NB4 (cell line): ENCODE measurements around the gene TRPV6.

Experiments
- DNase-seq: peaks from one replicate; pipeline ENCODE4 v3.0.0; 2010; ENCODE audit warnings: low read depth
- H3K4me3 ChIP-seq: one replicate; pipeline ENCODE4 v1.5.1; 2011; ENCODE audit warnings: mild to moderate bottlenecking, low read depth, low read length, moderate library complexity
- MYC ChIP-seq: IDR thresholded peaks from 2 replicates; pipeline ENCODE4 v1.6.1; 2011; ENCODE audit warnings: low read depth, low read length
- POLR2A ChIP-seq: IDR thresholded peaks from 2 replicates; pipeline ENCODE4 v1.6.1; 2011; ENCODE audit warnings: mild to moderate bottlenecking; ENCODE audit not compliant: insufficient read length; ENCODE audit errors: extremely low read depth
- TF ChIP-seq, protein P1 (sequence below): IDR thresholded peaks from 2 replicates; pipeline ENCODE4 v1.6.1; 2011; ENCODE audit warnings: low read depth, low read length
- TF ChIP-seq, protein P2 (sequence below): IDR thresholded peaks from one replicate; pipeline ENCODE4 v1.5.1; 2012; ENCODE audit warnings: low read depth, low read length

Gene TRPV6

DNA sequence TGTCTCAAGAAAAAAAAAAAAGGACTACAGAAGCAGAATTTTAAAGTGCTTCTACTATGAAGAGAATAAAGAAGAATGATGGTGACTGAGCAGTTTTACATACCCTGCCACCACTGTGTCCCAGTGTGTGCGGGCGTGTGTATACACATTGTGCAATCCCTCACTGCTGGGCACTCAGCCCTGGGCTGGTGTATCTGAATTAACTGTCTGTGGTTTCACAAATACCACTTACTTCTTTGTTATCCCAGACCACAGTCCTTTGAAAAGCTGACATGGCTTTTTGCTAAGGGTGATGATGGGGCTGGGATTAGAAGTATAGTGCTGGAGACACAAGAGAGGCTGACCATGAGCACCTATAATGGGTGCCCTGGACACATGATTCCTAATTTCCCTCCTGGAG is 21.1 kb upstream of the TRPV6 start:
- no peak overlapping the region for H3K4me3 ChIP-seq
- TF ChIP-seq, protein P1, sequence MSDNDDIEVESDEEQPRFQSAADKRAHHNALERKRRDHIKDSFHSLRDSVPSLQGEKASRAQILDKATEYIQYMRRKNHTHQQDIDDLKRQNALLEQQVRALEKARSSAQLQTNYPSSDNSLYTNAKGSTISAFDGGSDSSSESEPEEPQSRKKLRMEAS = no peak
- TF ChIP-seq, protein P2, sequence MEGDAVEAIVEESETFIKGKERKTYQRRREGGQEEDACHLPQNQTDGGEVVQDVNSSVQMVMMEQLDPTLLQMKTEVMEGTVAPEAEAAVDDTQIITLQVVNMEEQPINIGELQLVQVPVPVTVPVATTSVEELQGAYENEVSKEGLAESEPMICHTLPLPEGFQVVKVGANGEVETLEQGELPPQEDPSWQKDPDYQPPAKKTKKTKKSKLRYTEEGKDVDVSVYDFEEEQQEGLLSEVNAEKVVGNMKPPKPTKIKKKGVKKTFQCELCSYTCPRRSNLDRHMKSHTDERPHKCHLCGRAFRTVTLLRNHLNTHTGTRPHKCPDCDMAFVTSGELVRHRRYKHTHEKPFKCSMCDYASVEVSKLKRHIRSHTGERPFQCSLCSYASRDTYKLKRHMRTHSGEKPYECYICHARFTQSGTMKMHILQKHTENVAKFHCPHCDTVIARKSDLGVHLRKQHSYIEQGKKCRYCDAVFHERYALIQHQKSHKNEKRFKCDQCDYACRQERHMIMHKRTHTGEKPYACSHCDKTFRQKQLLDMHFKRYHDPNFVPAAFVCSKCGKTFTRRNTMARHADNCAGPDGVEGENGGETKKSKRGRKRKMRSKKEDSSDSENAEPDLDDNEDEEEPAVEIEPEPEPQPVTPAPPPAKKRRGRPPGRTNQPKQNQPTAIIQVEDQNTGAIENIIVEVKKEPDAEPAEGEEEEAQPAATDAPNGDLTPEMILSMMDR = no peak
- no peak for TF ChIP-seq MYC
- TF ChIP-seq POLR2A = no peak
- DNase-seq = no peak

DNA sequence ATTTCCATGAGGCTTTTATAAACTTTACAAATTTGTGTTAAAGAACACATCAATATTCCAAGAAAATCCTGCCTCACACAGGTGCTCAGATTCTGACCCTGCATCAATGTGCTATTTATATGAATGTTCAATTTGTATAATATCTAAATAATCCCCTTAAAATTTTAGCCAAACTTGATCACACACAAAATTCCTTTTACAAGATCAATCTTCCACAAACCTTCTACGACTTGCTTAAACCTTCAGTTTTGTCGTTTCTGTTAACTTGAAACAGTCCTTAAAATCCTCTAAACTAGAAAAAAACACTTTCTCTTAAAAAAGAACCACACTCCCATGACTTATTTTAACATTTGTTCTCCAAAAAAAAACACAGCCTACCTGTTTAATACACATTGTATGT is 20.2 kb upstream of the TRPV6 start:
- no peak overlapping the region for H3K4me3 ChIP-seq
- TF ChIP-seq MYC (no peak), POLR2A (no peak)
- TF ChIP-seq, protein P1 = no peak
- TF ChIP-seq, protein P2 = no peak
- no peak for DNase-seq

DNA sequence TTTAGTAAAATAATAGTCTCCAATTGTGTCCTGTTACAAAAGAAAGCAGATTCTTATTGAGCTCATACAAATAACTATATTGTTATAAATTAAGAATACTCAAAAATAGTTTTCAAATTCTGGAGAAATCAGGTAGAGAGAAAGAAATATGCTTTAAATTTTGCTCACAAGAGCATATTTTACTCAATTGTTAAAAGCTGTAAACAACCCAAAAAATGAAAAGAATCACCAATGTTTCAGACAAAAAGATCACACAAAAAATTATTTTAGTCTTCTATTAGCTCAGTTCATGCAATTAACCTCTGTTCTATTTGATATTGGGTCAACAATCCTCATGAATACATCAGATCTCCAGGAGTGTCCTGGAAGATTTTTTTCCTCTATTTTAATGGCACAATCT is 18.6 kb upstream of the TRPV6 start:
- DNase-seq = no peak
- no peak overlapping the region for H3K4me3 ChIP-seq
- TF ChIP-seq, protein P1 = no peak

DNA sequence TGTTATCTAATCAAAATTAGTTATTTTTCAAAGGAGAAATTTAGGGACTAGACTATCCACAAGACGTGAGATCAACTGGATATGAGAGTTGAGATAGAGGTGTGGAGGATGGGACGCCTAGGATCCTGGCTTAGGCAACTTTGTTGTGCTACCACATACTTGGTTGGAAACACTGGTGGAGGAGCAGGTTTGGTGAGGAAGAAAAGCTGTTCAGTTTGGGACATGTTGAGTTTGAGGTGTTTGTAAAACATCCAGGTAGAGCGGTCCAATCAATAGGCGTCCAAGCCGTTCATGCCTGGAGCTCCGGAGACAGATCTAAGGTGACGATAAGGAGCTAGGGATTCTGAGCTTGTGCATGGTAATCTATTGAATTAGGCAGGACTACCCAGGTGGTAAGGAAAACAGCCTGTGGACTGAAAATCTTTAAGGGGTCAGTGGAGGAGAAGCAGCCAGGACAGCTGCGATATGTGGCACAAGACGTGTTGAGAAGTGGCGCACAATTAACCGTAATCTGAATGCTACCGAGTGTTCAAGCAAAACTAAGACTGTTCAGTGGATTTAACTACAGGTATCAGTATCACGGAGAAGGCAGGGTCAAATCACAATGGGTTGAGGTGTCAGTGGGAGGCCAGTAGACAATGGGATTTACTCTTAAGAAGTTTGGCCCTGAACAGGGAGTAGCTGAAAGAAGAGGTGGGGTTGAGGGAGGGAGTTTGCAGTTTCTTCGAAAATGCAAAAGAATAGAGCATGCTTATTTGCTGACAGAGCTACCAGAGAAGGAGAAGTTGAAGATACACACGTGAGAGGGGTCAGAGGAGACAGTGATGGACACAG is 16.1 kb upstream of the TRPV6 start:
- no peak overlapping the region for H3K4me3 ChIP-seq
- TF ChIP-seq POLR2A (no peak), MYC (no peak)
- TF ChIP-seq, protein P1 = no peak
- TF ChIP-seq, protein P2 = no peak
- no peak for DNase-seq

DNA sequence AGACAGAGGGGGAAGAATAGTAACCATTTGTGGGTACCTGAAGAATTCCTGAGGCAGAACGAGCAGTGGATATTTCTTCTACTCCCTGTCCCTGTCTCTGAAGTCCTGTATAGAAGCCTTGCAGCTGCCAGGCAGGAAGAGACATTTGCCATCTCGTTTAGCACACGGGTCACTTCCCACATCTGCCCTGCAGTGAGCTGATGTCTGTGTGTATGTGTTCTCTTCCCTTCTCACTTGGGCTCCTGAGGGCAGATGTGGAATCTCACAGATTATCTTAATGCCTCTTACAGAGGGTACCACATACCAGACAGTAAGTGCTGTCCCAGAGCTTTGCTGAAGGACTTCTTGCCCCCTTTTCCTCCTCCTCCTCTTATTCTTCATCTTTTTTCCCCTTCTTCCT is 14.1 kb upstream of the TRPV6 start:
- DNase-seq = no peak
- no peak overlapping the region for H3K4me3 ChIP-seq
- TF ChIP-seq, protein P1 = no peak
- no peak for TF ChIP-seq MYC
- no peak for TF ChIP-seq POLR2A
- TF ChIP-seq, protein P2 = no peak

DNA sequence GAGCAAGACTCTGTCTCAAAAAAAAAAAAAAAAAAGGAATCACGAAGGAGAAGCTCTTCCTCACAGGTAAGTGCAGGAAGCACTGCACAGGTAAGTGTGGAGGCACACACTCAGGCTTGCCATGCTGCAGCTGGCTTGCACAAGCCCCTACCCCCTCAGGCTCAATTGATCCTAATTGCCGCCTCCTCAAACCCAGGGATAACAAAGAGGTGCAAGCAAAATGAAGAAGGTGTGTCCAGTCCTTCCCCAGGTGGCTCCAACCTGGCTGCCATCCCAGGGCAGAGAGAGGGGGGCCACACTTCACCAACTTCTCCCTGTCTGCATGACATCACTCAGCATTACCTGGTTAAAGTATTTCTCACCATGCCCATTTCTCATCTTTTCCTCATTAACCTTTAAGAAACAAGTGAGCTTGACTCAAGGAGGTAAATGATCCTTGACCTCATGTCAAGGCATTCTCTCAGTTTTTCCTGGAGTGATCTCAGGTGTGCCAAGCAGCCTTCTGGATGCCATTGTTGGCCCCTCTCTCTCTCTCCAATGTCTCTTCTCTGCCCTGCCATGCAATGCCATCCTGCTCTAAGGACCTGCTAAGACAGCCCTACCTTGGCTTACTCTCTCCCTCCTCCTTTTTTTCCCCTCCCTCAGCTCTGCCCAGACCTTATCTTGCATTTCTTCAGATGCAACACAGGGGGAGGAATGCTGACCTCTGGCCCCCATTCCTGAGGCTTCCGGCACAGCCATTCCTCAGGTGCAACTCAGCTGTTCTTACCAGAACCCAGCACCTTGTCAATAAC is 13.0 kb upstream of the TRPV6 start:
- no peak overlapping the region for H3K4me3 ChIP-seq
- TF ChIP-seq, protein P2 = no peak
- TF ChIP-seq, protein P1 = no peak
- TF ChIP-seq MYC (no peak), POLR2A (no peak)
- DNase-seq = no peak
